GM19328 (cell line): ENCODE data around the gene SPN.
"Not testable (repeated sequence)": the region's sequence is repeated elsewhere in the genome, so short reads cannot be mapped to it uniquely, and the experiment has no call there.

ENCODE experiments used
- ATAC-seq: cut with Tn5 transposase; IDR thresholded peaks from one replicate; pipeline ENCODE4 v1.9.1; 2021; ENCODE audit warnings: mild to moderate bottlenecking, moderate library complexity; ENCODE audit not compliant: unreplicated experiment

SPN gene

GRCh38 chr16:29644973-29645693 lies 17.9 kb upstream of the SPN start:
- no peak for ATAC-seq

- no peak for ATAC-seq
Observed at GRCh38 chr16:29645694-29646187, 17.3 kb upstream of the SPN start.

- no peak for ATAC-seq
Observed at GRCh38 chr16:29646947-29647346, 16.1 kb upstream of the SPN start.

GRCh38 chr16:29649588-29650494 lies 13.2 kb upstream of the SPN start:
- no peak for ATAC-seq

GRCh38 chr16:29650771-29651170 lies 12.3 kb upstream of the SPN start:
- ATAC-seq, result no peak

- ATAC-seq, result no peak
Observed at GRCh38 chr16:29651774-29652349, 11.2 kb upstream of the SPN start.

GRCh38 chr16:29653471-29653870 lies 9.6 kb upstream of the SPN start:
- no peak for ATAC-seq

- ATAC-seq, result not testable (repeated sequence)
Observed at GRCh38 chr16:29653890-29654289, 9.2 kb upstream of the SPN start.

- no peak for ATAC-seq
Observed at GRCh38 chr16:29656688-29657523, 6.1 kb upstream of the SPN start.

- no peak for ATAC-seq
Observed at GRCh38 chr16:29658705-29659104, 4.3 kb upstream of the SPN start.

GRCh38 chr16:29662000-29662728 lies 883 bp upstream of the SPN start:
- ATAC-seq, result no peak

- ATAC-seq, result no peak
Observed at GRCh38 chr16:29662729-29663015, 375 bp upstream of the SPN start.

- no peak for ATAC-seq
Observed at GRCh38 chr16:29663807-29664090, 702 bp downstream of the SPN start.

- no peak for ATAC-seq
Observed at GRCh38 chr16:29664091-29664921, 1.3 kb downstream of the SPN start.

GRCh38 chr16:29665294-29666077 lies 2.4 kb downstream of the SPN start:
- no peak for ATAC-seq

- ATAC-seq, result not testable (repeated sequence)
Observed at GRCh38 chr16:29667322-29667610, 4.2 kb downstream of the SPN start.

GRCh38 chr16:29667755-29668154 lies 4.7 kb downstream of the SPN start:
- ATAC-seq, result no peak

GRCh38 chr16:29668267-29668666 lies 5.2 kb downstream of the SPN start:
- ATAC-seq, result no peak

GRCh38 chr16:29673501-29673900 lies 10.5 kb downstream of the SPN start:
- no peak for ATAC-seq
